Heart left ventricle (tissue), 16 donors: ENCODE results near the gene ALCAM. TPM values are rescaled to one million over a fixed set of nuclear protein-coding genes. Genes with fewer than 3 reads are reported as not detected.

ENCODE experiments used
- ATAC-seq, 4 donors: fragments of 200-7000 bp; cut with Tn5 transposase; one replicate each; pipeline ENCODE4 v1.9.1; 2020 to 2022; ENCODE audit warnings: moderate library complexity in 4 of 4, mild to moderate bottlenecking in 3 of 4, moderate number of reproducible peaks in 1 of 4
- DNase-seq, 5 donors: peaks; one replicate each; pipeline ENCODE4 v3.0.0-alpha.2; 2020
- H3K27ac ChIP-seq, 12 donors: fragments of 200-600 bp; sonication (generic) in 4 of 12; one replicate each; pipeline versions ENCODE4 v1.5.0 to v1.8.0; 2016 to 2022; ENCODE audit warnings: mild to moderate bottlenecking in 2 of 12
- H3K27me3 ChIP-seq, 9 donors: fragments of 200-600 bp; sonication (generic) in 2 of 9; one replicate each; pipeline versions ENCODE4 v1.5.1 to v1.8.0; 2016 to 2022; ENCODE audit warnings: mild to moderate bottlenecking in 3 of 9
- H3K36me3 ChIP-seq, 9 donors: fragments of 200-600 bp; sonication (generic) in 2 of 9; one replicate each; pipeline versions ENCODE4 v1.5.0 to v1.8.0; 2018 to 2022; ENCODE audit warnings: mild to moderate bottlenecking in 2 of 9
- H3K4me1 ChIP-seq, 12 donors: fragments of 200-600 bp; sonication (generic) in 4 of 12; one replicate each; pipeline versions ENCODE4 v1.5.0 to v1.8.0; 2016 to 2022; ENCODE audit warnings: mild to moderate bottlenecking in 3 of 12
- H3K4me3 ChIP-seq, 12 donors: fragments of 200-600 bp; sonication (generic) in 4 of 12; one replicate each; pipeline versions ENCODE4 v1.5.0 to v1.8.0; 2017 to 2022; ENCODE audit warnings: mild to moderate bottlenecking in 9 of 12, moderate library complexity in 4 of 12
- H3K9me3 ChIP-seq, 12 donors: fragments of 200-600 bp; sonication (generic) in 4 of 12; one replicate each; pipeline versions ENCODE4 v1.5.0 to v1.8.0; 2016 to 2022; ENCODE audit warnings: mild to moderate bottlenecking in 1 of 12
- CTCF ChIP-seq, 12 donors: fragments of 200-600 bp; sonication (generic) in 4 of 12; IDR thresholded peaks; one replicate each; pipeline versions ENCODE4 v1.5.0 to v1.8.0; 2018 to 2022; ENCODE audit warnings: antibody characterized with exemption in 12 of 12, mild to moderate bottlenecking in 5 of 12
- POLR2A ChIP-seq, 2 donors: fragments of 450-650 bp; IDR thresholded peaks; one replicate each; pipeline ENCODE4 v1.6.1; 2017; ENCODE audit warnings: antibody characterized with exemption in 2 of 2, mild to moderate bottlenecking in 2 of 2, moderate library complexity in 2 of 2
- WGBS, 4 donors: extraction: QIAGEN DNeasy Blood & Tissue Kit in 2 of 4; methylation state at CpG; one replicate each; pipeline versions ENCODE4 v1.1.5 to v1.1.7; 2013 to 2018; 5-methylcytosine and 5-hydroxymethylcytosine counted together
- intact Hi-C, 10 donors: fragments of 100-400 bp; cut with DNase I; formaldehyde crosslinking; loops; one replicate each; pipeline versions ENCODE4 v1.11.1 to v1.14.2; 2022
- polyA plus RNA-seq, 2 donors: library from polyadenylated mRNA; stranded (reverse); fragments of 200-250 nt; gene quantifications; one replicate each; pipeline ENCODE4 v1.2.3, GENCODE V29; 2013
- total RNA-seq, 9 donors: library from RNA; depleted of rRNA in 2 of 9; stranded (reverse); fragments of >200 nt in 2 of 9; fragmentation: NEBNext Ultra II Directional in 3 of 9; extraction: Animal tissue kit (Norgen Biotek cat#: 25700) in 3 of 9; gene quantifications; one replicate each; pipeline versions ENCODE4 v1.1.0 to v1.2.4, GENCODE V29; 2016 to 2023
- donor health status: ischemic (EF 13 %, LVEDD 7.1; RV severe dilation, severe dysfunction).
- donor health status: healthy with polysubstance abuse.
- donor health status: DM: no; HTN: yes; CAD: no.
- donor health status: DM: no; HTN: no; CAD: no.
- donor health status: ischemic (EF 25% LVEDD 6.9; RV normal size, moderate dysfunction).
- donor health status: ischemic (EF 25% LVEDD 5.7; RV mildly dilated, moderate dysfunction).
- donor health status: healthy.
- donor health status: DM: yes; HTN: yes; CAD: no.
- donor health status: ischemic (EF 35%, LVEDD 5.7; RV mildly dilated, moderate dysfunction).
- donor health status: nonischemic (EF 11% LVEDD 7.7; RV severe dilation, severe dysfunction).
- donor health status: DM: yes; HTN: yes; CAD: no.
- donor health status: PGD.
- donor health status: ischemic (EF 29% LVEDD 5.4; RV normal size, mild dysfunction).
- donor health status: nonischemic (EF 23%, LVEDD 6.1; RV moderate dilation, normal function).

Gene ALCAM
- total and polyA plus RNA-seq, 11 donors: 0.91 to 19.9 (median 5.5) TPM

- DNase-seq (no peak), ATAC-seq (no peak)
- WGBS, 4 donors: 17 to 57% (median 37%) methylated on average over 1 of the region's 1 CpG
- intact Hi-C loops: no loop called here
- no peak overlapping the region for H3K27ac ChIP-seq
- H3K36me3 ChIP-seq: no peaks in the 10 kb centered on the region
- no peak for TF ChIP-seq POLR2A (IDR thresholded peaks at IDR 0.05)
- TF ChIP-seq CTCF (IDR thresholded peaks at IDR 0.05): no peak
- H3K27me3 ChIP-seq: no peaks in the 10 kb centered on the region
- H3K9me3 ChIP-seq: peaks cover 0 to 19% (median under 1%) of the 10 kb centered on the region in 12 donors
- no peaks in the 10 kb centered on the region for H3K4me1 ChIP-seq
- H3K4me3 ChIP-seq: no peak overlapping the region
Measured at GRCh38 chr3:105480768-105481167, 114.1 kb downstream of the ALCAM start.

DNA sequence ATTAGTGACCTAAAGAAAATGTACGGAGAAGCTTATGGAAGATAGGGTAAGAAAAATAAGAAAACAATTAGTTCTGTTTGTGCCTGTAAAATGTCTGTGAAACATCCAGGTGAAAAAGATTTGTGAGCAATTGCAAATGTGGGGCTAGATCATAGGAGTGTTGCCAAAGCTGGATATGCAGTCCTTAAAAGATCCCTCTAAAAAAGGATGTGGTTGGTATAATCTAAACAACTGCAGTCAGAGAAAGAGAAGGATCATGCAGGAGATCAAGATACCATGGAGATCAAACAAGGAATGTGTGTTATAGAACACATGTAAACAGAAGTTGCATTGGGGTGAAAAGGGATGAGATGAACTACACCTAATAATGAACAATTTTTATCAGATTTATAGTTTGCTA lies 116.8 kb downstream of the ALCAM start:
- no peak for TF ChIP-seq CTCF (IDR thresholded peaks at IDR 0.05)
- no peak for TF ChIP-seq POLR2A (IDR thresholded peaks at IDR 0.05)
- ATAC-seq: no peak
- no peaks in the 10 kb centered on the region for H3K27me3 ChIP-seq
- no peak overlapping the region for H3K27ac ChIP-seq
- intact Hi-C loops: no loop called here
- no peaks in the 10 kb centered on the region for H3K4me1 ChIP-seq
- no peak for DNase-seq
- no peak overlapping the region for H3K4me3 ChIP-seq
- WGBS, 4 donors: 43 to 98% (median 49%) methylated on average over 1 of the region's 1 CpG
- no peaks in the 10 kb centered on the region for H3K36me3 ChIP-seq
- H3K9me3 ChIP-seq: peaks cover 0 to 2% (median 0%) of the 10 kb centered on the region in 12 donors

- H3K9me3 ChIP-seq: peaks cover 0 to 12% (median 0%) of the 10 kb centered on the region in 12 donors
- no peak overlapping the region for H3K27ac ChIP-seq
- no peaks in the 10 kb centered on the region for H3K4me1 ChIP-seq
- TF ChIP-seq CTCF (IDR thresholded peaks at IDR 0.05) (no peak), POLR2A (IDR thresholded peaks at IDR 0.05) (no peak)
- intact Hi-C loops: no loop called here
- no peak for ATAC-seq
- no peaks in the 10 kb centered on the region for H3K36me3 ChIP-seq
- 48 to 58% (median 51%) methylated on average over 4 of the region's 4 CpGs for WGBS, 4 donors
- DNase-seq: no peak
- no peaks in the 10 kb centered on the region for H3K27me3 ChIP-seq
- no peak overlapping the region for H3K4me3 ChIP-seq
Measured at GRCh38 chr3:105490045-105490444, 123.3 kb downstream of the ALCAM start.

- 76 to 90% (median 85%) methylated on average over 3 of the region's 3 CpGs for WGBS, 4 donors
- H3K4me3 ChIP-seq: no peak overlapping the region
- no peaks in the 10 kb centered on the region for H3K36me3 ChIP-seq
- no peak overlapping the region for H3K27ac ChIP-seq
- no peaks in the 10 kb centered on the region for H3K4me1 ChIP-seq
- ATAC-seq (no peak), DNase-seq (no peak)
- intact Hi-C loops: no loop called here
- no peaks in the 10 kb centered on the region for H3K27me3 ChIP-seq
- TF ChIP-seq CTCF (IDR thresholded peaks at IDR 0.05): no peak
- TF ChIP-seq POLR2A (IDR thresholded peaks at IDR 0.05): no peak
- H3K9me3 ChIP-seq: peaks cover 0 to 12% (median 0%) of the 10 kb centered on the region in 12 donors
Measured at GRCh38 chr3:105493305-105493892, 126.7 kb downstream of the ALCAM start.
